ENCODE measurements around the gene ZBTB7C.

The ZBTB7C gene

DNA sequence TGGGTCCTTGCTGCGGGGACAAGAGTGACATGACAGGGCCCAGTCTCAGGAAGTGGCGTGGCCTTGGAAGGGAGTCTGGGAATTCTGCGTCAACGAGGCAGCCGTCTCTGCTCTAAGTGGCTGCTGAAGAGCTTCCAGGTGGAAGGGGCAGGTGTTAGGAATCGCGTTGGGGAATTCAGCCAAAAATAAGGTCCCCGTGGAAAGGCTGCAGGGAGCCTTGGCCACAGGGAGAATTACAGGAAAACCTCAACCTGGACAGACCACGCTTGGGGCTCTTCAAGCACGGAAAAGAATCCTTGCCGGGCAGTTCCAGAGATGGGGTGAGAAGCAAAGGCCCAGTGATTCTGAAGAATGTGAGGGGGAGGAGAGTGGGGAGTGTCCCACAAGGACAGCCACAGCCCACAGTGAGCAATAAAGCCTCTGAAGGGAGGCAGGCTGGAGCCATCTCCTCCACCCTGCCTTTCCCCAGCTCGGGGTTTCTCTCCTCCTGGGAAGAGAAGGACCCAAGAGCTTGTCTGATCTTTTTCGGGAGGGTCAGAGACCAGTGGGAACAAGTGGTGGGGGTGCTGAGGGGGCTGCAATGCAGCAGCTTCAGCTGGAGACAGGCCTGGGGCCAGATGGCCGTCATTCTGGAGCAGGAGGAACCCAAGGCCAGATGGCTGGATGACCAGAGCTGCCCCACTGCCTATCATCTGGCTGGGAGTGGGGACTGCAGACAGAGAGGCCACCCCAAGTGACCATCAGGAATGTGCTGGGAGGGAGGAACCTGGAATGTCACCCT is 372.4 kb downstream of the ZBTB7C start:
- Histone ChIP-seq H3K4me2 (ENCODE audit: low read length) (no peak overlapping the region), H3K36me3 (ENCODE audit: insufficient read depth, low read length) (no peaks in the 10 kb centered on the region), H3K4me3 (ENCODE audit: low read length) (no peak overlapping the region), H3K9ac (ENCODE audit: low read depth, low read length) (no peak overlapping the region), H3K9me3 (replicated peaks; ENCODE audit: low read length) (no peaks in the 10 kb centered on the region), H3K4me1 (ENCODE audit: control insufficient read depth, insufficient read depth, low read length) (peaks cover 5% of the 10 kb centered on the region), H3K27me3 (ENCODE audit: control insufficient read depth, insufficient read depth, low read length) (peaks cover 30% of the 10 kb centered on the region)

DNA sequence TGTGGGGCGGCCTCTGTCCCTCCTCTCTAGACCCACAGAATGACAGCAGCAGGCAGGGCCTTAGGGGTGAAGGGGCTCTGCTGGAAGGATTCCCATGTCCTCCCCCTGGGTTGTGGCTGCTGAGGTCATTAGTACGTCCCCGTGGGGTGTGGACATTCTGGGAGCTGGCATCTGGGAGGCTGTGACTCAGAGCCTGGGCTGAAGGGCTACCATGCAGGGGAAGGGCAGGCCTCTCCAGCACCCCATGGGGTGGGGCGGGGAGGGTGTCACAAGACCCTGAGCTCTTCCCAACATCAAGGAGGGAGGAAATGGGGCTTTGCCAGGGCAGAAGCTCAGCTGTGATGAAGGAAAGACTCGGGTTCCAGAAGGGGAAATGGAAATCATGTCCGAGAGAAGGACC is 373.0 kb downstream of the ZBTB7C start:
- Histone ChIP-seq H3K27me3 (ENCODE audit: control insufficient read depth, insufficient read depth, low read length) (peaks cover 26% of the 10 kb centered on the region), H3K9me3 (replicated peaks; ENCODE audit: low read length) (no peaks in the 10 kb centered on the region), H3K4me3 (ENCODE audit: low read length) (no peak overlapping the region), H3K9ac (ENCODE audit: low read depth, low read length) (no peak overlapping the region), H3K4me1 (ENCODE audit: control insufficient read depth, insufficient read depth, low read length) (peaks cover 5% of the 10 kb centered on the region), H3K36me3 (ENCODE audit: insufficient read depth, low read length) (no peaks in the 10 kb centered on the region), H3K4me2 (ENCODE audit: low read length) (no peak overlapping the region)

DNA sequence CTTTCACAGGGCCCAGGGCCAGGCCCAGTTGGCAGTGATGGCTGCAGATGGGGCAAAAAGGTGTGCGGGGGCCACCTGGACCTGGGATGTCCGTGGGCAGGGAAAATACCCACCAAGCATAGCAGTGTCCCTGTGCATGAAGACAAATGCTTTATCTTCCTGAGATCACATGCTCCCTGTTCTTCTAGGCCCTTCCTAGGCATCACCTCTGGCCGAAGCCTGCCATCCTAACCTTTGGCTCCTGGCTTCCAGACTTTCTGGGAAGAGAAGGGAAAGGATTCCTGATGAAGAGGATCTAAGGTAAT is 373.7 kb downstream of the ZBTB7C start:
- Histone ChIP-seq H3K9ac (ENCODE audit: low read depth, low read length) (no peak overlapping the region), H3K9me3 (replicated peaks; ENCODE audit: low read length) (no peaks in the 10 kb centered on the region), H3K36me3 (ENCODE audit: insufficient read depth, low read length) (no peaks in the 10 kb centered on the region), H3K4me2 (ENCODE audit: low read length) (no peak overlapping the region), H3K4me1 (ENCODE audit: control insufficient read depth, insufficient read depth, low read length) (peaks cover 5% of the 10 kb centered on the region), H3K27me3 (ENCODE audit: control insufficient read depth, insufficient read depth, low read length) (peaks cover 22% of the 10 kb centered on the region), H3K4me3 (ENCODE audit: low read length) (no peak overlapping the region)

DNA sequence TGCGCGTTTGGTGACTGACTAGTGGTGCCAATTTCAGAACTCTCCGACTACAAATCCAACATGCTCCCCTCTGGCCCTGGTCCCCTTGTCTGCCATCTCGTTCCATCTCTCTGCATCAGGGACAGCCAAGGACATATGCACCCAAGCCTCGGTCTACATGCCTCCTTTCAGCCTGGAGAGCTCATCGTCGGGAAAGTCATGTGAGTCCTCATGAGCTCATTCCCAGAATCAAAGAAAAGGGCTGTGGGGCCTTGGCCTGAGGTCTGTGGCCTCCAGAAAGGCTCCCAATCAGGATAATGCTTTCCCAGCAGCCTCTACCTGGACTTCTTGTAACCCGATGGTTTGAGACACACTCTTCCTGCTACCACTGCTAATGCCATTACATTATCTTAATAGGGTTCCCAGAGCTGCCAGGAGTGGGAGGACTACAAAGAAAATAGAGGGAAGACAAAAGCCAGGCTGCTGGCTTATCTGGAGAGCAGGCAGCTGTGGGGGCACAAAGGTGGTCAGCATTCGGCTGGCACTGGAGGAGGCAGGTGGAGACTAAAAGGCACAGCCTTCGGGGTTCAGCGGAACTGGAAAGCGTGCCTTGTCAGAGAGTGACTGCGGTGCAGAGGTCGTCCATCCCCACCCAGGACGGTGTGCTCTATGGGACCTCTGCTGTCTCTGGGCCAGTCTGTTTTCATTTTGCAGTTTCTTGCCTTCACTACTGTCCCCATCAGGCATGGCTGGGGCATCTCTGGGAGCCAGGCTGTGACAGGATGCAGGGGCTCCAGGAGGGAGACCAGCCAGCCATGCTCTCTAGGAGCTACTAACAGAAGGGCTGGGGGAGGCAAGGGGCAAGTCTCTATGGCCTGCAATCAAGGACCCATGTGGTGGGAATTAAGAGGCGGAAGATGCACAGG is 374.3 kb downstream of the ZBTB7C start:
- Histone ChIP-seq H3K27me3 (ENCODE audit: control insufficient read depth, insufficient read depth, low read length) (peaks cover 22% of the 10 kb centered on the region), H3K9ac (ENCODE audit: low read depth, low read length) (no peak overlapping the region), H3K9me3 (replicated peaks; ENCODE audit: low read length) (no peaks in the 10 kb centered on the region), H3K4me3 (ENCODE audit: low read length) (no peak overlapping the region), H3K4me2 (ENCODE audit: low read length) (no peak overlapping the region), H3K4me1 (ENCODE audit: control insufficient read depth, insufficient read depth, low read length) (peaks cover 5% of the 10 kb centered on the region), H3K36me3 (ENCODE audit: insufficient read depth, low read length) (no peaks in the 10 kb centered on the region)

DNA sequence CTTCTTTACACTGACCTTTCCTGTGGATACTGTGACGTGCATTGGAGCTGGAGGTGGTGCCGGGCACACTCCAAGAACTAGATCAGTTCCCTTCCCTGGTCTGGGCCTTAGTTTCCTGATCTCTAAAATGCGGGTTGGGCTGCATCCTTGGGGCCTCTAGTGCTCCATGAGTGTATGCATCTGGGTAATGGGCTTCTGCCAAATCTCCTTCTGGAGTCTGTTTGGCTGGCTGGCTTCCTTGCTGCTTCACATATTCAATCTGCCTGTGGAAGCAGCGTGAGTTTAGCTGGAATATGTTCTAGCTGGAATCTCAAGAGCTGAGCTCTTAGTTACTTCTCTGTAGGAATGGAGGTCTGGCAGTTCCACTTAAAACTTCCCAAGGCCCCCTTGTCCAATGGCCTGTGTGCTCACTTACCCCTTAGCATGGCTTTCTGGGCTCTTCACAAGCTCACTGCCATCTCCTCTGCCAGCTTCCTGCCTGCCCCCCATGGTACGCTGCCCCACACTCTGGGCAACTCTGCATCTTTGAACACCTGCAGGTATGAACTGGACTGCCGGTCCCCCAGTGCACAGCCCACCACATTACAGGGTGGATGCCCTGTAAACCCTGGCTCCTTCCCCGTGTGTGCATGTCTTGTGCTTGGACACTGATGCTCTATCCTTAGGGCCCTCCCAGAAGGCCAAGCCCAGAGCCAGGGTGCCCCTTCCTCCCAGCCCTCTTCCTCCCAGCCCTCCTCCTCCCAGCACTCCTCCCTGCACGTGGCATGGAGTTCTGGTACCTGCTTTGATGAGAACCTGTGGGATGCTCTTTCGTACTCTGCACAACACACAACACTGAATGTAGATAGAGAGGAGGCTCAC is 375.2 kb downstream of the ZBTB7C start:
- H3K36me3 ChIP-seq (ENCODE audit: insufficient read depth, low read length), result no peaks in the 10 kb centered on the region
- H3K9me3 ChIP-seq (replicated peaks; ENCODE audit: low read length), result no peaks in the 10 kb centered on the region
- H3K4me2 ChIP-seq (ENCODE audit: low read length), result no peak overlapping the region
- no peak overlapping the region for H3K9ac ChIP-seq (ENCODE audit: low read depth, low read length)
- H3K4me3 ChIP-seq (ENCODE audit: low read length), result no peak overlapping the region
- peaks cover 22% of the 10 kb centered on the region for H3K27me3 ChIP-seq (ENCODE audit: control insufficient read depth, insufficient read depth, low read length)
- H3K4me1 ChIP-seq (ENCODE audit: control insufficient read depth, insufficient read depth, low read length), result peaks cover 5% of the 10 kb centered on the region

DNA sequence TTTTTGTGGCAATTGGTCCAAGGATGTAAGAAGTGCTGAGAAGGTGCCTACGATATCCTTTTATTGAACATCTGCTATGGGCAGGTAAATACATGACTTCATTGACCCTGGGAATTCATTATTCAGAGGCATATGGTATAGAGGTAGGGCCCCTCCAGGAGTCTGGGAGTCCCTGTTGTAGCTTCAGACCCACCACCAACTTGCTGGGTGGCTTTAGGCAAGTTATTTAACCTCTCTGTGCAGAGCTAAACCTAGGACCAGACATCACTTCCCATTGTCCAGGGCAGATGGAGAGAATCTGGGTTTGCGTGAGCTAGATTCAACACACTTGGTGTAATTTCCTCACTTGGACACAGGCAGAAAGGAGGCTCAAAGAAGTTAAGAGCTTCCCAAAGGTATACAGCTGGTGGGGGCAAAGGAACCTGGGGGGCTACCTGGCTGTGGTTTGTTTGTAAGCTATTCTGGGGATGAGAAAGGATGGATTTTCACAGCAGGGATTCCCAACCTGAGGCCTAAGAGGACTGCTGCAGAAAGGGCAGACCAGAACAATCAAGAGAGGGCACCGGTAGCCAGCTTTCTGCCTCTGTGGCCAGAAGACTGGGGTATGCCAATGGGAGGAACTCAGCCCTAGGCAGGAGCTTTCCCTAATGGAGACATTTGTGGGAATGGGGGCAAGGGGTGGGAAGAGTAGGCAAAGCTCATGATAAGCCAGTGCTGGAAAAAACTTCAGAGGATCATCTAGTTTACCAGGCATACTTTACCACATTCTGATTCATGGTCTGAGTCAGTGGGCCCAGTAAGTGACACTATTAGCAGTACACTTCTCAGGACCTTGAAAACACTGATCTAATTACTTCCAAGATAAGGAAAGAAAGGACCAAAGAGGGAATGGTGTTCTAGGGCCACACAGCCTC is 376.1 kb downstream of the ZBTB7C start:
- Histone ChIP-seq H3K4me1 (ENCODE audit: control insufficient read depth, insufficient read depth, low read length) (peaks cover 5% of the 10 kb centered on the region), H3K27me3 (ENCODE audit: control insufficient read depth, insufficient read depth, low read length) (peaks cover 22% of the 10 kb centered on the region), H3K36me3 (ENCODE audit: insufficient read depth, low read length) (no peaks in the 10 kb centered on the region), H3K4me2 (ENCODE audit: low read length) (no peak overlapping the region), H3K4me3 (ENCODE audit: low read length) (no peak overlapping the region), H3K9ac (ENCODE audit: low read depth, low read length) (no peak overlapping the region), H3K9me3 (replicated peaks; ENCODE audit: low read length) (no peaks in the 10 kb centered on the region)

DNA sequence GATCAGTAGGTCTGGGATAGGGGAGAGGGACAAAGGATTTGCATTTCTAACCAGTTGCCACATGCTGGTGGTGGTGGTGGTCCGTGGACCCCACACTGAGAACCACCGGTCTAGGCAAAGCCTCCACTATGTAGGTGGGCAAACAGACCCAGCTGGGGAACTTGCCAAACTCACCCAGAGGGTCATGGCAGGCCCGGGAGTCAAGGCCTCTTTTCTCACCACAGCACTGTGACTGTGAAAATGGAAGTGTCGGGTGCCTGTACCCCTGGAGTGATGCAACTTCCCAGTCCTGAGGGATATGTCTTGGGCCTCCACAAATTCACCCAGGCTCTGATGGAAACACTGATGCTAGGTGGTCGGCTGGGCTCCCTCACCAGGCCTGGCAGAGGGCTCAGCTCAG is 377.5 kb downstream of the ZBTB7C start:
- Histone ChIP-seq H3K27me3 (ENCODE audit: control insufficient read depth, insufficient read depth, low read length) (peaks cover 10% of the 10 kb centered on the region), H3K9ac (ENCODE audit: low read depth, low read length) (no peak overlapping the region), H3K4me1 (ENCODE audit: control insufficient read depth, insufficient read depth, low read length) (peaks cover 4% of the 10 kb centered on the region), H3K4me2 (ENCODE audit: low read length) (no peak overlapping the region), H3K36me3 (ENCODE audit: insufficient read depth, low read length) (no peaks in the 10 kb centered on the region), H3K4me3 (ENCODE audit: low read length) (no peak overlapping the region), H3K9me3 (replicated peaks; ENCODE audit: low read length) (no peaks in the 10 kb centered on the region)

DNA sequence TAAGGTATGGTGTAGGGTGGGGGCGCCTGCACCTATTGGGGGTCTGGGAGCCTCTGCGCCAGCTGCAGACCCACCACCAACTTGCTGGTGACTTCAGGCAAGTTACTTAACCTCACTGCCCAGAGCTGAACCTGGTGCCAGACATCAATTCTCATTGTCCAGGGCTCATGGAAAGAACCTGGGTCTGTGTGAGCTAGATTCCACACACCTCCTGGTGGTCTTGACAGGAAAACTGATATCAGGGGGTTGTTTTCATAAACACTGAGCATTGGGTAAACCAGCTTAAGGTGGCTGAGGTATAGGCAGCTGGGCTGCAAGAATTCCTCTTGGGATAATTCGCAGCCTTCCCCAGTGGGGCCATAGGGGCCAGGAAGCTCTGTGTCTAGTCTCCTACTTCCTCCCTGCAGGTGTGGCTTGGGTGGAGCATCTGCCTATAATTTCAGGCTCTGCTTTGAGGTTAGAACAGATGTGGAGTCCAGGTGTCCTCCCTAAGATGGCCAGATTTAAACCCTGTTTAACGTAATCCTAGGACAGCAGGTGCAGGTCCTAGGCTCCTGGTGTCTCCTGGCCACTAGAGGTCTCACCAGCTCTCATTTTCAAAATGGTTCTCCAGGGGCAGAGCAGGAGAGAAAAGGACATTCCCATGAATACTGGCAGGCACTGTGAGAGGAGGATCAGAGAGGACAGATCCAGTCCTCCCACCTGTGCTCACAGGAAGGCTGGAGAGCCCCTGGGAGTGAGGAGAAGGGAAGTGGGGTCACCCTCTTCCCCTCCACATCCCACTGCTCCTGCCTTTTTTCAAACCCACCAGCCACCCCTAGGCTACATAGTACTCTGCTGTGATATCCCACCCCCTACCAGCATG is 378.3 kb downstream of the ZBTB7C start:
- H3K36me3 ChIP-seq (ENCODE audit: insufficient read depth, low read length), result no peaks in the 10 kb centered on the region
- H3K9ac ChIP-seq (ENCODE audit: low read depth, low read length), result no peak overlapping the region
- H3K4me2 ChIP-seq (ENCODE audit: low read length), result no peak overlapping the region
- no peak overlapping the region for H3K4me3 ChIP-seq (ENCODE audit: low read length)
- no peaks in the 10 kb centered on the region for H3K4me1 ChIP-seq (ENCODE audit: control insufficient read depth, insufficient read depth, low read length)
- H3K27me3 ChIP-seq (ENCODE audit: control insufficient read depth, insufficient read depth, low read length), result peaks cover 9% of the 10 kb centered on the region
- no peaks in the 10 kb centered on the region for H3K9me3 ChIP-seq (replicated peaks; ENCODE audit: low read length)

DNA sequence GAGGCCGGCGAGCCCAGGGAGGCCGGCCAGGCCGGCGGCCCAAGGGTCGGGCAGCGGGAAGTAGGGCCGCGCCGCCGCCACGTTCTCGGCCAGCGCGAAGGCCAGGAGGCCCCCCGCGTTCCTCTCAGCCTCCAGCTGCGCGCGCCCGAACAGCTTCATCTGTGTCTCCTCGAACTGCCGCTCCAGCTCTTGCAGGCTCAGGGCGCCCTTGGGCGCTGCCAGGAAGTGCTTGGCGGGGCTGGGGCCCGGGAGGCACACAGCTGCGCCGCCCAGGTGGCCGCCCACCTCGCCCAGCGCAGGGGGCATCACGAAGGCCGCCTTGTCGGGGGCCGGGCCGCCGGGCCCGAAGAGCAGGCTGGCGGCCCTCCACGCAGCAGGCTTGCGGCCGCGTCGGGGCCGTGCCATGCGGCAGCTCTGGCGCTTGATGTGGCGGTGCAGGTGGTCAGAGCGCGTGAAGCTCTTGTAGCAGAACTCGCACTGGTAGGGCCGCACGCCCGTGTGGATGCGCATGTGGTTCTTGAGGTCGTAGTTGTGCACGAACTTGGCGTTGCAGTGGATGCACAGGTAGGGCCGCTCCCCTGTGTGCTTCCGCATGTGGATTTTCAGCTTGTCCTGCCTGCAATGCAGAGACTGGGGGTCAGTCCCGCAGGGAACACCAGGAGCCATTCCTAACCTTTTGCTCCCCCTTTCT is 379.7 kb downstream of the ZBTB7C start:
- H3K27me3 ChIP-seq (ENCODE audit: control insufficient read depth, insufficient read depth, low read length), result peaks cover 20% of the 10 kb centered on the region
- H3K9ac ChIP-seq (ENCODE audit: low read depth, low read length), result no peak overlapping the region
- no peaks in the 10 kb centered on the region for H3K4me1 ChIP-seq (ENCODE audit: control insufficient read depth, insufficient read depth, low read length)
- H3K4me3 ChIP-seq (ENCODE audit: low read length), result no peak overlapping the region
- no peaks in the 10 kb centered on the region for H3K36me3 ChIP-seq (ENCODE audit: insufficient read depth, low read length)
- H3K9me3 ChIP-seq (replicated peaks; ENCODE audit: low read length), result no peaks in the 10 kb centered on the region
- no peak overlapping the region for H3K4me2 ChIP-seq (ENCODE audit: low read length)

DNA sequence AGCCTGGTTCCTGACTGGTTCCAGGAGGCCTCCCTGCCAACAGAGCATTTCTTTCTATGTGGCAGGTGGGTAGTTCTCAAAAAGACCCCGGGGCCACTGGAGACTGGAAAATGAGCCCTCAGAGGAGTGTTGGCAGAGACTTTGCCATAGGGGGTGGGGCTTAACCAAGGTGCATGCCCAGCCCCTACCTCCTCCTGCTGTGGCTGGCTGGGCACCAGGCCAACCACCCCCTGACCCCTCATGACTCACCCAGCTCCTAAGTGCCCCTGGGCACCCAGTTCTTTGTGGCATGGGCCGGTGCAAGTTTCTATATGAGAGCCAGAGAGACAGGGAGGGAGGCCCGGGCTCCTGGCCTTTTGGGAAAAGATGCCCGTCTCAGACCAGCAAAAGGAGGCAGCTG is 380.5 kb downstream of the ZBTB7C start:
- Histone ChIP-seq H3K4me2 (ENCODE audit: low read length) (no peak overlapping the region), H3K27me3 (ENCODE audit: control insufficient read depth, insufficient read depth, low read length) (peaks cover 22% of the 10 kb centered on the region), H3K9me3 (replicated peaks; ENCODE audit: low read length) (no peaks in the 10 kb centered on the region), H3K4me1 (ENCODE audit: control insufficient read depth, insufficient read depth, low read length) (no peaks in the 10 kb centered on the region), H3K9ac (ENCODE audit: low read depth, low read length) (no peak overlapping the region), H3K36me3 (ENCODE audit: insufficient read depth, low read length) (no peaks in the 10 kb centered on the region), H3K4me3 (ENCODE audit: low read length) (no peak overlapping the region)
